ENCODE results near the gene SPACA6. TPM values are rescaled to one million over a fixed set of nuclear protein-coding genes. Genes with fewer than 3 reads are reported as not detected.

SPACA6 gene
- total and polyA plus RNA-seq, 2 of the 8 experiments (the other 6 are each of a cell fraction or from before 2014, with no cell fraction given), result 7.1 to 7.5 TPM

DNA sequence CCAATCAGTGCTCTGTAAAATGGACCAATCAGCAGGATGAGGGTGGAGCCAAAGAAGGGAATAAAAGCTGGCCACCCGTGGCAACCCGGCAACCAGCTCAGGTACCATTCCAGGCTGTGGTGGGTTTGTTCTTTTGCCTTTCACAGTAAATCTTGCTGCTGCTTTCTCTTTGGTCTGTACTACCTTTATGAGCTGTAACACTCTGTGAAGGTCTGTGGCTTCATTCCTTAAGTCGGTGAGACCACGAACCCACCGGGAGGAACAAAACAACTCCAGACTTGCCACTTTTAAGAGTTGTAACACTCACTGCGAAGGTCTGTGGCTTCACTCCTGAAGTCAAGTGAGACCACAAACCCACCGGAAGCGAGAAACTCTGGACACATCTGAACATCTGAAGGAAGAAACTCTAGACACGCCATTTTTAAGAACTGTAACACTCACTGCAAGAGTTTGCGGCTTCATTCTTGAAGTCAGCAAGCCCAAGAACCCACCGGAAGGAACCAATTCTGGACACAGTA, 16.5 kb upstream of the SPACA6 start:
- Histone ChIP-seq H3K4me2 (ENCODE audit: insufficient read depth in 1 of 2, low read depth in 2 of 2, low read length in 2 of 2) (no peak overlapping the region), H2AK5ac (ENCODE audit: low read depth, low read length) (no peak overlapping the region), H4K91ac (replicated peaks; ENCODE audit: insufficient read length, low read length) (no peak overlapping the region), H3K18ac (ENCODE audit: extremely low read depth, low read length) (no peak overlapping the region), H3K4me3 (ENCODE audit: extremely low read depth in 1 of 4, insufficient read depth in 2 of 4, low read depth in 3 of 4, low read length in 4 of 4) (no peak overlapping the region), H2BK5ac (ENCODE audit: low read depth, low read length) (no peak overlapping the region), H3K4me1 (replicated peaks in 1 of 4; ENCODE audit: control insufficient read depth in 3 of 4, insufficient read depth in 4 of 4, low read length in 3 of 4) (no peaks in the 10 kb centered on the region), H3K56ac (replicated peaks; ENCODE audit: insufficient read length, low read depth, low read length) (no peak overlapping the region), H2BK12ac (ENCODE audit: low read depth, low read length) (no peak overlapping the region), H3K79me1 (ENCODE audit: low read depth, low read length) (no peaks in the 10 kb centered on the region), H3K23ac (ENCODE audit: insufficient read length) (no peak overlapping the region), H3K36me3 (ENCODE audit: control insufficient read depth in 2 of 4, insufficient read depth in 4 of 4, low read length in 3 of 4) (no peaks in the 10 kb centered on the region), H3K27me3 (replicated peaks in 1 of 4; ENCODE audit: control insufficient read depth in 3 of 4, extremely low read depth in 1 of 4, insufficient read depth in 3 of 4, low read length in 3 of 4) (0 out of 7 replicates have a peak, but pooled peaks cover 0 to 2% (median 0%) of the 10 kb centered on the region in 4 experiments), H4K5ac (ENCODE audit: insufficient read length, low read depth, low read length) (no peak overlapping the region), H3K27ac (ENCODE audit: low read depth, low read length) (no peak overlapping the region), H2AFZ (ENCODE audit: low read length) (no peak overlapping the region), H3K23me2 (ENCODE audit: low read depth, low read length) (no peaks in the 10 kb centered on the region), H3K9ac (replicated peaks in 1 of 4; ENCODE audit: extremely low read depth in 1 of 4, low read depth in 3 of 4, low read length in 3 of 4) (no peak overlapping the region), H2BK15ac (ENCODE audit: low read length) (no peak overlapping the region), H3K14ac (ENCODE audit: insufficient read length) (no peak overlapping the region), H4K20me1 (replicated peaks in 1 of 2; ENCODE audit: control insufficient read depth in 1 of 2, insufficient read depth in 2 of 2, low read length in 2 of 2) (no peaks in the 10 kb centered on the region), H4K8ac (ENCODE audit: extremely low read depth, insufficient read depth, low read length) (no peak overlapping the region), H2BK20ac (ENCODE audit: low read length) (no peak overlapping the region), H3K9me3 (ENCODE audit: insufficient read depth in 2 of 2, low read depth in 1 of 2, low read length in 1 of 2) (no peaks in the 10 kb centered on the region), H2BK120ac (replicated peaks; ENCODE audit: low read depth, low read length) (no peak overlapping the region), H3K79me2 (ENCODE audit: control insufficient read depth in 1 of 2, insufficient read depth in 2 of 2, low read length in 2 of 2) (no peaks in the 10 kb centered on the region), H3K4ac (replicated peaks; ENCODE audit: insufficient read length, low read depth, low read length) (no peak overlapping the region)
- CTCF ChIA-PET (ENCODE audit: partially characterized antibody), result interaction anchor here (0.6 to 4.4 kb wide), 15 partner anchors 8 to 256 kb away, joined by 3 to 29 read pairs (median 5); no protein-coding TSS in a partner anchor
- POLR2A ChIA-PET (ENCODE audit: partially characterized antibody), result no interaction called here
- DNase-seq (ENCODE audit: low read depth in 1 of 2, low spot score in 2 of 2), result no peak
- no peak for FAIRE-seq
- 76% methylated on average over 10 of the region's 11 CpGs; no CpG with 5 or more reads in 1 of the 2 experiments for WGBS, 2 experiments (ENCODE audit: extremely low coverage in 1 of 2, insufficient coverage in 1 of 2, insufficient read length in 1 of 2, insufficient replicate concordance in 2 of 2, low coverage in 1 of 2, low lambda C conversion rate in 2 of 2, missing lambda C conversion rate in 1 of 2)
- TF ChIP-seq JUND (IDR thresholded peaks at IDR 0.05; ENCODE audit: low read length), result no peak
- no peak for TF ChIP-seq EP300 (IDR thresholded peaks at IDR 0.05; ENCODE audit: borderline replicate concordance in 1 of 2, low read depth in 2 of 2, low read length in 2 of 2)
- no peak for TF ChIP-seq HDAC6 (IDR thresholded peaks at IDR 0.05; ENCODE audit: low read depth, low read length)
- no peak for TF ChIP-seq EGR1 (IDR thresholded peaks at IDR 0.05; ENCODE audit: borderline replicate concordance, low read depth, low read length)
- TF ChIP-seq CREB1 (IDR thresholded peaks at IDR 0.05), result no peak
- no peak for TF ChIP-seq NANOG (IDR thresholded peaks at IDR 0.05; ENCODE audit: insufficient read depth, low read depth, low read length, poor library complexity, severe bottlenecking)
- no peak for TF ChIP-seq SAP30 (IDR thresholded peaks at IDR 0.05; ENCODE audit: insufficient read depth, insufficient replicate concordance, low read length)
